PC-3 (cell line): ENCODE data around the gene CRYBG3.

Source experiments
- EZH2 ChIP-seq: fragments of 300-600 bp; sonication (generic); IDR thresholded peaks from one replicate; pipeline ENCODE4 v1.6.1; 2017; ENCODE audit warnings: antibody characterized with exemption, mild to moderate bottlenecking, low read length; ENCODE audit not compliant: unreplicated experiment
- TF ChIP-seq, protein P1 (sequence below): fragments of 300-600 bp; sonication (generic); conservative IDR thresholded peaks from 2 replicates; pipeline ENCODE4 v1.5.1; 2017; ENCODE audit warnings: antibody characterized with exemption, low read depth, mild to moderate bottlenecking, low read length

DNA sequence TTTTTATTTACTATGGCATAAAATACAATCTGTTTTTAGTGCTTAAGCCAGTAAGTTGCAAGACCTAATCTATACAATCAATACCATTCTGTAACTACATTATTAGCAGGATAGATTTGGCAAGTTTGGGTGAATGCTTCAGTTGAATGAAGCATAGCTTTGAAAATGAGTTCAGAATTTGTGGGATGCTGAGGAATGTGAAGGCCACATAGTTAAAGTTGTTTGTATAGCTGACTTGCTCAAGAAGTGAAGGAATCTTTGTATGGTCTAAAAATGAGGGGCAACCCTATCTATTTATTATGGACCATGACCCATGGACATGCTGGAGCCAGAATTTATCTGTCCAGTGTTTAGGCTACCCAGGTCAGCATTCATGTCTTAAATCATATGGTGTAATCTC lies 58.5 kb downstream of the CRYBG3 start:
- TF ChIP-seq EZH2: no peak
- TF ChIP-seq, protein P1, sequence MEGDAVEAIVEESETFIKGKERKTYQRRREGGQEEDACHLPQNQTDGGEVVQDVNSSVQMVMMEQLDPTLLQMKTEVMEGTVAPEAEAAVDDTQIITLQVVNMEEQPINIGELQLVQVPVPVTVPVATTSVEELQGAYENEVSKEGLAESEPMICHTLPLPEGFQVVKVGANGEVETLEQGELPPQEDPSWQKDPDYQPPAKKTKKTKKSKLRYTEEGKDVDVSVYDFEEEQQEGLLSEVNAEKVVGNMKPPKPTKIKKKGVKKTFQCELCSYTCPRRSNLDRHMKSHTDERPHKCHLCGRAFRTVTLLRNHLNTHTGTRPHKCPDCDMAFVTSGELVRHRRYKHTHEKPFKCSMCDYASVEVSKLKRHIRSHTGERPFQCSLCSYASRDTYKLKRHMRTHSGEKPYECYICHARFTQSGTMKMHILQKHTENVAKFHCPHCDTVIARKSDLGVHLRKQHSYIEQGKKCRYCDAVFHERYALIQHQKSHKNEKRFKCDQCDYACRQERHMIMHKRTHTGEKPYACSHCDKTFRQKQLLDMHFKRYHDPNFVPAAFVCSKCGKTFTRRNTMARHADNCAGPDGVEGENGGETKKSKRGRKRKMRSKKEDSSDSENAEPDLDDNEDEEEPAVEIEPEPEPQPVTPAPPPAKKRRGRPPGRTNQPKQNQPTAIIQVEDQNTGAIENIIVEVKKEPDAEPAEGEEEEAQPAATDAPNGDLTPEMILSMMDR: no peak
